ENCODE measurements around the gene CABCOCO1. TPM values are rescaled to one million over a fixed set of nuclear protein-coding genes. Genes with fewer than 3 reads are reported as not detected.
A peak's percentile ranks its signal among the peaks of the same experiment; 100 is the strongest.

Gene CABCOCO1
- total and polyA plus RNA-seq, 9 of the 15 experiments (the other 6 are each of a cell fraction or from before 2014, with no cell fraction given) = 0.04 TPM; not detected in 8

DNA sequence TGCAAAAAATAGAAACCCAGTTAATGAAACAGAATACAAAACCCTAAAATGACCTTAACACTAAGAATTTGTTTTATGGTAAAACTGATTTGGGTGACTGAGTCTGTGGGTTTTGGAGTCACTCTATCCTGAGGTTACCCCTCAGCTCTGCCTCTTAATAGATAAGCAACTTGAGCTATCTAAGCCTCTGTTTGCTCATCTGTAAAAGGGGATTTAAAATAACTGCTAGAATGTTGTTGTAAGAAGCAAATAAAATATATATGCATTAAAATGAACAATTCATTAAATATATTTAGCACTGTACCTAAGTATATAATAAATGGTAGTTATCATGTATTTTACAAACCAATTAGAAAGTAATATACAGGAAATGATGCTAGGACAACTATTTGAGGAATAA lies 115.4 kb downstream of the CABCOCO1 start (continued):
- TF ChIP-seq ETS1 (conservative IDR thresholded peaks at IDR 0.05; ENCODE audit: control insufficient read depth, low read depth, low read length) = no peak
- TF ChIP-seq SLC30A9 (CRISPR knock-in tag; IDR thresholded peaks at IDR 0.05) = no peak
- no peak for TF ChIP-seq E2F5 (CRISPR knock-in tag; IDR thresholded peaks at IDR 0.05)
- no peak for TF ChIP-seq SAP30 (IDR thresholded peaks at IDR 0.05; ENCODE audit: borderline replicate concordance, insufficient read depth, low read depth, low read length, poor library complexity, severe bottlenecking)
- no peak for TF ChIP-seq ATF4 (CRISPR knock-in tag; IDR thresholded peaks at IDR 0.05)
- TF ChIP-seq CBX1 (IDR thresholded peaks at IDR 0.05; ENCODE audit: low read depth) = 0 out of 2 replicates have a peak, but pooled peaks have one; percentile 36
- TF ChIP-seq NUFIP1 (IDR thresholded peaks at IDR 0.05; ENCODE audit: partially characterized antibody) = no peak
- no peak for TF ChIP-seq RBM39 (optimal IDR thresholded peaks at IDR 0.05; ENCODE audit: low read depth, low read length)
- no peak for TF ChIP-seq DMBX1 (CRISPR knock-in tag; IDR thresholded peaks at IDR 0.05; ENCODE audit: borderline replicate concordance)
- TF ChIP-seq GATAD2B (IDR thresholded peaks at IDR 0.05; ENCODE audit: borderline replicate concordance) = 0 out of 2 replicates have a peak, but pooled peaks have one; percentile 56
- no peak for TF ChIP-seq PCBP2 (IDR thresholded peaks at IDR 0.05; ENCODE audit: low read depth, low read length, poor library complexity, severe bottlenecking)
- no peak for TF ChIP-seq ZNF146 (CRISPR knock-in tag; IDR thresholded peaks at IDR 0.05; ENCODE audit: unreplicated experiment)
- TF ChIP-seq, protein P1, sequence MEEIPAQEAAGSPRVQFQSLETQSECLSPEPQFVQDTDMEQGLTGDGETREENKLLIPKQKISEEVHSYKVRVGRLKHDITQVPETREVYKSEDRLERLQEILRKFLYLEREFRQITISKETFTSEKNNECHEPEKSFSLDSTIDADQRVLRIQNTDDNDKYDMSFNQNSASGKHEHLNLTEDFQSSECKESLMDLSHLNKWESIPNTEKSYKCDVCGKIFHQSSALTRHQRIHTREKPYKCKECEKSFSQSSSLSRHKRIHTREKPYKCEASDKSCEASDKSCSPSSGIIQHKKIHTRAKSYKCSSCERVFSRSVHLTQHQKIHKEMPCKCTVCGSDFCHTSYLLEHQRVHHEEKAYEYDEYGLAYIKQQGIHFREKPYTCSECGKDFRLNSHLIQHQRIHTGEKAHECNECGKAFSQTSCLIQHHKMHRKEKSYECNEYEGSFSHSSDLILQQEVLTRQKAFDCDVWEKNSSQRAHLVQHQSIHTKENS (CRISPR knock-in tag; IDR thresholded peaks at IDR 0.05) = no peak
- peak; percentile 60 for TF ChIP-seq POLR2AphosphoS5 (IDR thresholded peaks at IDR 0.05; ENCODE audit: control insufficient read depth, insufficient read depth, low read depth, low read length)
- TF ChIP-seq NFE2 (IDR thresholded peaks at IDR 0.05; ENCODE audit: low read depth) = no peak
- no peak for TF ChIP-seq TRIM28 (IDR thresholded peaks at IDR 0.05)
- TF ChIP-seq, protein P2, sequence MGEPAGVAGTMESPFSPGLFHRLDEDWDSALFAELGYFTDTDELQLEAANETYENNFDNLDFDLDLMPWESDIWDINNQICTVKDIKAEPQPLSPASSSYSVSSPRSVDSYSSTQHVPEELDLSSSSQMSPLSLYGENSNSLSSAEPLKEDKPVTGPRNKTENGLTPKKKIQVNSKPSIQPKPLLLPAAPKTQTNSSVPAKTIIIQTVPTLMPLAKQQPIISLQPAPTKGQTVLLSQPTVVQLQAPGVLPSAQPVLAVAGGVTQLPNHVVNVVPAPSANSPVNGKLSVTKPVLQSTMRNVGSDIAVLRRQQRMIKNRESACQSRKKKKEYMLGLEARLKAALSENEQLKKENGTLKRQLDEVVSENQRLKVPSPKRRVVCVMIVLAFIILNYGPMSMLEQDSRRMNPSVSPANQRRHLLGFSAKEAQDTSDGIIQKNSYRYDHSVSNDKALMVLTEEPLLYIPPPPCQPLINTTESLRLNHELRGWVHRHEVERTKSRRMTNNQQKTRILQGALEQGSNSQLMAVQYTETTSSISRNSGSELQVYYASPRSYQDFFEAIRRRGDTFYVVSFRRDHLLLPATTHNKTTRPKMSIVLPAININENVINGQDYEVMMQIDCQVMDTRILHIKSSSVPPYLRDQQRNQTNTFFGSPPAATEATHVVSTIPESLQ (CRISPR knock-in tag; IDR thresholded peaks at IDR 0.05) = no peak
- TF ChIP-seq, protein P3, sequence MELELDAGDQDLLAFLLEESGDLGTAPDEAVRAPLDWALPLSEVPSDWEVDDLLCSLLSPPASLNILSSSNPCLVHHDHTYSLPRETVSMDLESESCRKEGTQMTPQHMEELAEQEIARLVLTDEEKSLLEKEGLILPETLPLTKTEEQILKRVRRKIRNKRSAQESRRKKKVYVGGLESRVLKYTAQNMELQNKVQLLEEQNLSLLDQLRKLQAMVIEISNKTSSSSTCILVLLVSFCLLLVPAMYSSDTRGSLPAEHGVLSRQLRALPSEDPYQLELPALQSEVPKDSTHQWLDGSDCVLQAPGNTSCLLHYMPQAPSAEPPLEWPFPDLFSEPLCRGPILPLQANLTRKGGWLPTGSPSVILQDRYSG (tag; conservative IDR thresholded peaks at IDR 0.05; ENCODE audit: low read depth) = no peak
- TF ChIP-seq, protein P4, sequence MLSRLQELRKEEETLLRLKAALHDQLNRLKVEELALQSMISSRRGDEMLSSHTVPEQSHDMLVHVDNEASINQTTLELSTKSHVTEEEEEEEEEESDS (CRISPR knock-in tag; IDR thresholded peaks at IDR 0.05) = no peak
- no peak for TF ChIP-seq MYC (IDR thresholded peaks at IDR 0.05; ENCODE audit: low read depth, low read length)
- TF ChIP-seq MYC (CRISPR knock-in tag; IDR thresholded peaks at IDR 0.05; ENCODE audit: borderline replicate concordance, low read depth) = no peak

Data from K562 (cell line).